Ascending aorta (tissue), 2 donors: ENCODE data around the gene SPHK2. TPM values are rescaled to one million over a fixed set of nuclear protein-coding genes. Genes with fewer than 3 reads are reported as not detected.

Experiments used
- DNase-seq, 2 donors: peaks; one replicate each; pipeline ENCODE4 v3.0.0-alpha.2; 2019; ENCODE audit warnings: low spot score in 2 of 2
- H3K27ac ChIP-seq, 2 donors: fragments of 200-600 bp; sonication (generic); one replicate each; pipeline ENCODE4 v1.5.1; 2016 to 2017; ENCODE audit warnings: mild to moderate bottlenecking in 1 of 2
- H3K27me3 ChIP-seq: fragments of 200-600 bp; sonication (generic); one replicate; pipeline ENCODE4 v1.5.1; 2017
- H3K36me3 ChIP-seq, 2 donors: fragments of 200-600 bp; sonication (generic); one replicate each; pipeline ENCODE4 v1.5.1; 2016
- H3K4me1 ChIP-seq, 2 donors: fragments of 200-600 bp; sonication (generic); one replicate each; pipeline ENCODE4 v1.5.1; 2016 to 2017; ENCODE audit warnings: mild to moderate bottlenecking in 1 of 2
- H3K4me3 ChIP-seq, 2 donors: fragments of 200-600 bp; sonication (generic); one replicate each; pipeline ENCODE4 v1.5.1; 2016 to 2017; ENCODE audit warnings: mild to moderate bottlenecking in 1 of 2
- H3K9me3 ChIP-seq, 2 donors: fragments of 200-600 bp; sonication (generic); one replicate each; pipeline ENCODE4 v1.5.1; 2016
- intact Hi-C: fragments of 100-400 bp; cut with DNase I; formaldehyde crosslinking; loops from one replicate; pipeline ENCODE4 v1.15.1; 2023
- total RNA-seq: library from RNA; depleted of rRNA; stranded (reverse); fragments of >200 nt; gene quantifications from one replicate; pipeline ENCODE4 v1.1.0, GENCODE V29; 2016
- TF ChIP-seq, protein P1 (sequence below), 3 experiments: fragments of 200-600 bp in 2 of 3; fragments of 450-650 bp in 1 of 3; sonication (generic) in 2 of 3; IDR thresholded peaks; one replicate each; pipeline ENCODE4 v1.5.1; 2016 to 2019; ENCODE audit warnings: antibody characterized with exemption in 3 of 3, mild to moderate bottlenecking in 1 of 3, moderate library complexity in 1 of 3

Gene SPHK2
- total RNA-seq, 1 donor from 2014 or later: 35.3 TPM

DNA sequence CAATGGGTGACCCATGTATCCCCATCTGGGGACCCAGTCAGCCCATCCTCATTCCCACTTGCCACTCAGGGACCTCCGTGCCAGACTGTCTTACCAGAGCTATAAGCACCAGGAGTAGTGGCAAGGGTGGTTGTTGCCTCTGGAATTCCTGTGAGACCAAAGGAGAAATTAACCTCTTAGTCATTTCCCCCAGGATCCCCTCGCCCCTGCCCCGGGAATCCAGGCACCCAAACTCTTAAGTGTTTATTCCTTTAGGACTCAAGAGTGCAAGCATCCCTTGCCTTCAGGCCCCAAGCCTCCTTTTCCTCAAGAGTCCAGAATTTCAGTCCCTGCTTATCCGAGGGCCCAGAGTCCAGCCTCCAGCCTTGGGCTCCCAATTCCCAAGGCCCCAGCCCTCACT, 44.4 kb downstream of the SPHK2 start:
- TF ChIP-seq, protein P1, sequence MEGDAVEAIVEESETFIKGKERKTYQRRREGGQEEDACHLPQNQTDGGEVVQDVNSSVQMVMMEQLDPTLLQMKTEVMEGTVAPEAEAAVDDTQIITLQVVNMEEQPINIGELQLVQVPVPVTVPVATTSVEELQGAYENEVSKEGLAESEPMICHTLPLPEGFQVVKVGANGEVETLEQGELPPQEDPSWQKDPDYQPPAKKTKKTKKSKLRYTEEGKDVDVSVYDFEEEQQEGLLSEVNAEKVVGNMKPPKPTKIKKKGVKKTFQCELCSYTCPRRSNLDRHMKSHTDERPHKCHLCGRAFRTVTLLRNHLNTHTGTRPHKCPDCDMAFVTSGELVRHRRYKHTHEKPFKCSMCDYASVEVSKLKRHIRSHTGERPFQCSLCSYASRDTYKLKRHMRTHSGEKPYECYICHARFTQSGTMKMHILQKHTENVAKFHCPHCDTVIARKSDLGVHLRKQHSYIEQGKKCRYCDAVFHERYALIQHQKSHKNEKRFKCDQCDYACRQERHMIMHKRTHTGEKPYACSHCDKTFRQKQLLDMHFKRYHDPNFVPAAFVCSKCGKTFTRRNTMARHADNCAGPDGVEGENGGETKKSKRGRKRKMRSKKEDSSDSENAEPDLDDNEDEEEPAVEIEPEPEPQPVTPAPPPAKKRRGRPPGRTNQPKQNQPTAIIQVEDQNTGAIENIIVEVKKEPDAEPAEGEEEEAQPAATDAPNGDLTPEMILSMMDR (IDR thresholded peaks at IDR 0.05): no peak
- Histone ChIP-seq H3K27me3 (no peaks in the 10 kb centered on the region), H3K36me3 (no peaks in the 10 kb centered on the region), H3K4me1 (no peaks in the 10 kb centered on the region), H3K4me3 (no peak overlapping the region), H3K9me3 (no peaks in the 10 kb centered on the region), H3K27ac (no peak overlapping the region)
- intact Hi-C loops: no loop called here
- no peak for DNase-seq

DNA sequence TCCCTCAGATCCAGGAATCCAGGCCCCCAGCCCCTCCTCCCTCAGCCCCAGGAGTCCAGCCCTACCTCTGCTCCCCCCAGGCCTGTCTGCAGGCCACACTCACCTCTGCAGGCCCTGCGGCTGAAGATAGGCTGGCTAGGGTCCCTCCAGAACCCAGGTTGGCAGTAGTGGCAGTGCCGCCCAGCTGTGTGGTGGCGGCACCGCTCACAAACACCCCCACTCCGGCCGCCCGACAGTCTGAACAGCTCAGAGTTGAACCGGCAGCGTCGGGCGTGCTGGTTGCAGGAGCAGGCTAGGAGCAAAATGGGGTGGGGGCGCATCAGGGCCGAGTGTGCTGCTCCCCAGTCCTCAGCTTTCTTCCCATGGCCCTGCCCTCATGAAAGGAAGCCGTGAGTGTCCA, 45.2 kb downstream of the SPHK2 start:
- no peaks in the 10 kb centered on the region for H3K4me1 ChIP-seq
- intact Hi-C loops: no loop called here
- no peak for DNase-seq
- no peaks in the 10 kb centered on the region for H3K27me3 ChIP-seq
- H3K27ac ChIP-seq: no peak overlapping the region
- H3K36me3 ChIP-seq: no peaks in the 10 kb centered on the region
- TF ChIP-seq, protein P1 (IDR thresholded peaks at IDR 0.05): no peak
- no peaks in the 10 kb centered on the region for H3K9me3 ChIP-seq
- H3K4me3 ChIP-seq: no peak overlapping the region

GRCh38 chr19:48665786-48666185, 46.5 kb downstream of the SPHK2 start:
- no peak overlapping the region for H3K27ac ChIP-seq
- no peaks in the 10 kb centered on the region for H3K9me3 ChIP-seq
- H3K4me1 ChIP-seq: no peaks in the 10 kb centered on the region
- H3K27me3 ChIP-seq: no peaks in the 10 kb centered on the region
- TF ChIP-seq, protein P1 (IDR thresholded peaks at IDR 0.05): no peak
- no peaks in the 10 kb centered on the region for H3K36me3 ChIP-seq
- no peak for DNase-seq
- H3K4me3 ChIP-seq: no peak overlapping the region
- intact Hi-C loops: no loop called here

DNA sequence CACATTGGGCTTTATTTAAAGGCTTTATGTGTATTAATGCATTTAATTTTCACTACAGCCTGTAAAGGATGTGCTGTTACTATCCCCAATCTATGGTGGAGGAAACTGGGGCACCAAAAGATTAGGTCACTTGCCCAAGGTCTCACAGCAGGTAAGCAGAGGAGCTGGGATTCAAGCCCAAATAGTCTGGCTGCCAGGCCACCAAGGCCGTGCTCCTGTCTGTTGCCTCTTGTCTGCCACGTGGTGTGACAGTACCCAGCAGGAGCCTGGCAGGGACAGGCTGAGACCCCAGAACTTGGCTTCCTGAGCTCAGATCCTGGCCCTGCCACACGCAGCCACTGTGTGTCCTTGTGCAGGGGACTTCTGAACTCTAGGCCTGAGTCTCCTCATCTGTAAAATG, 49.0 kb downstream of the SPHK2 start:
- no peaks in the 10 kb centered on the region for H3K36me3 ChIP-seq
- TF ChIP-seq, protein P1 (IDR thresholded peaks at IDR 0.05): no peak
- no peak overlapping the region for H3K27ac ChIP-seq
- intact Hi-C loops: no loop called here
- H3K9me3 ChIP-seq: no peaks in the 10 kb centered on the region
- no peak overlapping the region for H3K4me3 ChIP-seq
- no peaks in the 10 kb centered on the region for H3K27me3 ChIP-seq
- no peak for DNase-seq
- no peaks in the 10 kb centered on the region for H3K4me1 ChIP-seq

DNA sequence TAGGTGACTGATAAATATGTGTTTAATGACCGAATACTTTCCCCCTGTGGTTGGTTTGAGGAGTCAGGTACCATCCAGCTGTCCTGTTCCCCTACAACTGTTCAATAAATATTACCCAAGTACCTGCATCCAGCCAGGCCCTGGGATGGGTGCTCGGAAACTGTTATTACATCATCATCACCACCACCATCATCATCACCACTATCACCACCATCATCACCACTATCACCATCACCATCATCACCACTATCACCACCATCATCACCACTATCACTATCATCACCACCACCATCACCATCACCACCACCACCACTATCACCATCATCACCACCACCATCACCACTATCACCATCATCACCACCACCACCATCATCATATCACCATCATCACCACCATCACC, 49.5 kb downstream of the SPHK2 start:
- Histone ChIP-seq H3K9me3 (no peaks in the 10 kb centered on the region), H3K36me3 (no peaks in the 10 kb centered on the region), H3K4me1 (no peaks in the 10 kb centered on the region), H3K4me3 (no peak overlapping the region), H3K27ac (no peak overlapping the region), H3K27me3 (no peaks in the 10 kb centered on the region)
- TF ChIP-seq, protein P1 (IDR thresholded peaks at IDR 0.05): no peak
- DNase-seq: no peak
- intact Hi-C loops: no loop called here
